ENCODE data around the gene RFXAP.
"Not testable (repeated sequence)": the region's sequence is repeated elsewhere in the genome, so short reads cannot be mapped to it uniquely, and the experiment has no call there.

The RFXAP gene

GRCh38 chr13:36818804-36819738, at the start of gene RFXAP:
TSS of gene RFXAP (plus strand) at chr13:36819222. CDS start at chr13:36819358, 136 bp downstream.
- DNase-seq (ENCODE audit: low read depth in 2 of 2), result peak; percentile 87 to 91

GRCh38 chr13:36769545-36769944, 49.5 kb upstream of the RFXAP start:
- DNase-seq (ENCODE audit: low read depth in 2 of 2), result no peak

- no peak for DNase-seq (ENCODE audit: low read depth in 2 of 2)
Measured at GRCh38 chr13:36770741-36771140, 48.3 kb upstream of the RFXAP start.

- no peak for DNase-seq (ENCODE audit: low read depth in 2 of 2)
Measured at GRCh38 chr13:36772853-36773252, 46.2 kb upstream of the RFXAP start.

- DNase-seq (ENCODE audit: low read depth in 2 of 2), result no peak
Measured at GRCh38 chr13:36774931-36775330, 44.1 kb upstream of the RFXAP start.

- no peak for DNase-seq (ENCODE audit: low read depth in 2 of 2)
Measured at GRCh38 chr13:36776175-36776574, 42.8 kb upstream of the RFXAP start.

- DNase-seq (ENCODE audit: low read depth in 2 of 2), result no peak
Measured at GRCh38 chr13:36778083-36778671, 40.8 kb upstream of the RFXAP start.

GRCh38 chr13:36783890-36784289, 35.1 kb upstream of the RFXAP start:
- DNase-seq (ENCODE audit: low read depth in 2 of 2), result no peak

GRCh38 chr13:36786175-36786574, 32.8 kb upstream of the RFXAP start:
- DNase-seq (ENCODE audit: low read depth in 2 of 2), result not testable (repeated sequence)

- no peak for DNase-seq (ENCODE audit: low read depth in 2 of 2)
Measured at GRCh38 chr13:36787181-36787580, 31.8 kb upstream of the RFXAP start.

- no peak for DNase-seq (ENCODE audit: low read depth in 2 of 2)
Measured at GRCh38 chr13:36788276-36788675, 30.7 kb upstream of the RFXAP start.

GRCh38 chr13:36789061-36789460, 30.0 kb upstream of the RFXAP start:
- no peak for DNase-seq (ENCODE audit: low read depth in 2 of 2)

GRCh38 chr13:36789730-36790129, 29.3 kb upstream of the RFXAP start:
- DNase-seq (ENCODE audit: low read depth in 2 of 2), result no peak

- DNase-seq (ENCODE audit: low read depth in 2 of 2), result no peak
Measured at GRCh38 chr13:36794706-36795105, 24.3 kb upstream of the RFXAP start.

GRCh38 chr13:36795463-36795862, 23.6 kb upstream of the RFXAP start:
- DNase-seq (ENCODE audit: low read depth in 2 of 2), result no peak

- DNase-seq (ENCODE audit: low read depth in 2 of 2), result no peak
Measured at GRCh38 chr13:36796052-36796451, 23.0 kb upstream of the RFXAP start.

GRCh38 chr13:36801035-36801434, 18.0 kb upstream of the RFXAP start:
- no peak for DNase-seq (ENCODE audit: low read depth in 2 of 2)

- no peak for DNase-seq (ENCODE audit: low read depth in 2 of 2)
Measured at GRCh38 chr13:36804588-36804987, 14.4 kb upstream of the RFXAP start.

GRCh38 chr13:36806102-36806501, 12.9 kb upstream of the RFXAP start:
- DNase-seq (ENCODE audit: low read depth in 2 of 2), result no peak

GRCh38 chr13:36807616-36808015, 11.4 kb upstream of the RFXAP start:
- no peak for DNase-seq (ENCODE audit: low read depth in 2 of 2)

- no peak for DNase-seq (ENCODE audit: low read depth in 2 of 2)
Measured at GRCh38 chr13:36813225-36813624, 5.8 kb upstream of the RFXAP start.

- DNase-seq (ENCODE audit: low read depth in 2 of 2), result no peak
Measured at GRCh38 chr13:36814465-36814864, 4.6 kb upstream of the RFXAP start.

- DNase-seq (ENCODE audit: low read depth in 2 of 2), result no peak
Measured at GRCh38 chr13:36815062-36815461, 4.0 kb upstream of the RFXAP start.
